GM12874 (cell line): ENCODE measurements around the gene XPO6.

ENCODE experiments used
- TF ChIP-seq, protein P1 (sequence below): IDR thresholded peaks from 2 replicates; pipeline ENCODE4 v1.5.1; 2011; ENCODE audit warnings: low read depth, mild to moderate bottlenecking, control low read depth, low read length, moderate library complexity; ENCODE audit not compliant: insufficient read depth

The XPO6 gene

DNA sequence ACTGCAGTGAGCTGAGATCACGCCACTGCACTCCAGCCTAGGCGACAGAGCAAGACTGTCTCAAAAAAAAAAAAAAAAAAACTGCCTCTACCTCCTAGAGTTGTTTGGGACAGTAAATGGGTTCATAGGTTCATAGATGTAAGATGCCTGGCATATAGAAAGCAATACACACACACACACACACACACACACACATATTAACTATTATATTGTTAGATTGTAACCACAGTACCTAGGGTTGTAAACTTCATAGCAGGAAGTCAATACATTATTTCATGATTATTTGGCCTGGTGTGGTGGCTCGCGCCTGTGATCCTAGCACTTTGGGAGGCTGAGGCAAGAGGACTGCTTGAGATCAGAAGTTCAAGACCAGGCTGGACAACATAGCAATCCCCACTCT, 5.8 kb downstream of the XPO6 start:
- TF ChIP-seq, protein P1, sequence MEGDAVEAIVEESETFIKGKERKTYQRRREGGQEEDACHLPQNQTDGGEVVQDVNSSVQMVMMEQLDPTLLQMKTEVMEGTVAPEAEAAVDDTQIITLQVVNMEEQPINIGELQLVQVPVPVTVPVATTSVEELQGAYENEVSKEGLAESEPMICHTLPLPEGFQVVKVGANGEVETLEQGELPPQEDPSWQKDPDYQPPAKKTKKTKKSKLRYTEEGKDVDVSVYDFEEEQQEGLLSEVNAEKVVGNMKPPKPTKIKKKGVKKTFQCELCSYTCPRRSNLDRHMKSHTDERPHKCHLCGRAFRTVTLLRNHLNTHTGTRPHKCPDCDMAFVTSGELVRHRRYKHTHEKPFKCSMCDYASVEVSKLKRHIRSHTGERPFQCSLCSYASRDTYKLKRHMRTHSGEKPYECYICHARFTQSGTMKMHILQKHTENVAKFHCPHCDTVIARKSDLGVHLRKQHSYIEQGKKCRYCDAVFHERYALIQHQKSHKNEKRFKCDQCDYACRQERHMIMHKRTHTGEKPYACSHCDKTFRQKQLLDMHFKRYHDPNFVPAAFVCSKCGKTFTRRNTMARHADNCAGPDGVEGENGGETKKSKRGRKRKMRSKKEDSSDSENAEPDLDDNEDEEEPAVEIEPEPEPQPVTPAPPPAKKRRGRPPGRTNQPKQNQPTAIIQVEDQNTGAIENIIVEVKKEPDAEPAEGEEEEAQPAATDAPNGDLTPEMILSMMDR = no peak

DNA sequence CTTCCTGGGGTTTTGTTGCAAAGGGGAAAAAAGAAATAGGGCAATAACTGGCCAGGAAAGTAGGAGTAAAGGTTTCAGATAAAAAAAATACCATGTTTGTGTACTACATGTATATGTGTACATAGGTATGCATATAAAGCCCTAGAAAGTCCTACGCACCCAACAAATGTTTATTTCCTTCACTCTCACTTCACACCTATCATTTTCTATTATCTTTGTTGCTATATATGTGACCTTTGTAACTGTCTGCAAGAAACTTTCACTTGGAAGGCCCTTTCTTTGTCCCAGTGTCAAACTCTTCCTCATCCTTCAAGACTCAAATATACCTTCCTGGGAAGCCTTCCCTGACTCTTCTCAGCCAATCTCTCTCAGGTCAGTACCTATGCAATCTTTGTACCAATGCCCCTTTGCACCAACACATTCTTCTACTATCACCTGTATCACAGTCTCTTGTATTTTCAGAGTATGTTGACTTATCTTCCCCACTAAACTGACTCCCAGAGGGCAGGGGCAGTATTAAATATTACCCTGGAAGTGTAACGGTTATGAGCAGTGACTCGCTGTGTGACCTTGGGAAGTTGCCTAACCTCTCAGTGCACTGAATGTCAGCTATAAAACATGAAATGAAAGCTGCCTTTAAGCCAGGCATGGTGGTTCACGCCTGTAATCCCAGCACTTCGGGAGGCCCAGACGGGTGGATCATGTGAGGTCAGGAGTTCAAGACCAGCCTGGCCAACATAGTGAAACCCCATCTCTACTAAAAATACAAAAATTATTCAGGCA, 6.5 kb downstream of the XPO6 start:
- TF ChIP-seq, protein P1 = no peak

DNA sequence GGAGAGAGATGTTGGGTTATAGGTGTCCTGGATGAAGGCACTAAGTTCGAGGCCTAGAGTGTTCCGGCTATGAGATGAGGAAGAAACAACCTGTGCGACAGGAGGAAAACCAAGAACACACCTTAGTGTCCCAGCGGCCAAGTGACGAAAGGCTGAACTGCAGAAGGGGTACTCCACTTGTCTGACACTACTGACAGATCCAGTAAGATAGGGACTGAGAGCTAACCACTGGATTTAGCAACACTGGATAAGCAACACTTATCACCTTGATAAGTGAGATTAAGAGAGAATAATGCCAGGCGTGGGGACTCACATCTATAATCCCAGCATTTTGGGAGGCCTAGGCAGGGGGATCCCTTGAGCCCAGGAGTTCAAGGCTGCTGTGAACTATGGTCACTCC, 7.1 kb downstream of the XPO6 start:
- TF ChIP-seq, protein P1 = no peak

DNA sequence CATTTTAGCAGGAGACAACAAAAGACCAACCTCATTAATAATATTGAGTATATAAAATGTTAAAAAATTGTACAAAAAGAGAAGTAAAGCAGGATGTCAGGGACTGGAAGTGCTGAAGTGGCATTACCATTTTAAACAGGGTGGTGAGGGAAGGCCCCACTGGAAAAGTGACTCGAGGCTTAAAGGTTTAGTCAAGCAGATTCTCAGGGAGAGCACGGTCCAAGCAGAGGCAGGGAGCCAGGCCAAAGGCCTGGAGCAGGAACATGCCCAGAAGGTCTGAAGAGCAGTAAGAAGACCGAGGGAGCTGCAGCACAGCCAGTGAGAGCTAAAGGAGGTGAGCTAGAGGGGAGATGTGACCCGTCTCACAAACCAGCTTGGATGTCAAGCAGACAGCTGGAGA, 7.6 kb downstream of the XPO6 start:
- TF ChIP-seq, protein P1 = no peak

DNA sequence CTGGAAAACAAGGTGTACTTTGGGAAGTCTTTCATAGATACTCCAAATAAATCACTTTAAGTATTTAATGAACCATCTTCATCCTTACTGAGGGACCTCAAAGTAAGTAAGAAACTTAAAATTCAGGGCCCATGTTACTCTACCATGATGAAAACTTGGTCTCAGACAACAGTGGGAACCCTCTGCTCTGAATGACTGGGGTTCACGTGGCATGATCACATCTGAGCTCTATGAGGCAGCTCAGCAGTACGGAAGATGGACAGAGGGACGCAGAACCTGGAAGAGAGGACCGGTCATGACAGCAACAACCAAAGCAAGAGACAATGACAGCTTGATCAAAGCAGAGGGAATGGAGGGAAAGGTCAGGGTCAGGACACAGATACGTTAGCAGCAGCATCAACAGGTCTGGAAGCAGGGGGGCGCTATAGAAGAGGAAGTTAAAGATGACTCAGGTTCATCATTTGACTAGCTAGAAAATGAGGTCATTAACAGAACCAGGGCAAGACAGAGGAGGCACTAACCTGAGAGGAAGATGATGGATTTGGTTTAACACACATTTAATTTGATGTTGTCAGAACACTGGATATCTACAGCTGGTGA, 9.5 kb downstream of the XPO6 start:
- TF ChIP-seq, protein P1 = peak; percentile 14; the same call in 1 of the 2 replicates

DNA sequence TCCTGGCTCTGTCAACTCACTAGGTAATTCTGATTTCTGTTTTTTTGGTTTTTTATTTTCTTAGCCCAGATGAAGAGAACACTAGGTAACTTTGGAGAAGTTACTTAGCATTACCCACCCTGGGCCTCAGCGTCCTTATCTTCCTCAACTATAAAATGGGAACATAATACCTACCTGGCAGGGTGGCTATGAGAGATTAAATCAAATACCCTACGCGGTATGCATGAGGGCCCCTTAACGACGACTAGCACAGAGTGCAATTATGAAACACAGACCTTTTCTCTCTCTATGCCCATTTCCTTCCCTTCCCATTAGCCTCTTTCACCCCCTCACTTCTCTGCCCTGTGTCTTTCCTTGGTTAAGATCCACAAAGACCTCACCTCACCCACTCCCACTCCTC, 11.1 kb downstream of the XPO6 start:
- TF ChIP-seq, protein P1 = no peak

DNA sequence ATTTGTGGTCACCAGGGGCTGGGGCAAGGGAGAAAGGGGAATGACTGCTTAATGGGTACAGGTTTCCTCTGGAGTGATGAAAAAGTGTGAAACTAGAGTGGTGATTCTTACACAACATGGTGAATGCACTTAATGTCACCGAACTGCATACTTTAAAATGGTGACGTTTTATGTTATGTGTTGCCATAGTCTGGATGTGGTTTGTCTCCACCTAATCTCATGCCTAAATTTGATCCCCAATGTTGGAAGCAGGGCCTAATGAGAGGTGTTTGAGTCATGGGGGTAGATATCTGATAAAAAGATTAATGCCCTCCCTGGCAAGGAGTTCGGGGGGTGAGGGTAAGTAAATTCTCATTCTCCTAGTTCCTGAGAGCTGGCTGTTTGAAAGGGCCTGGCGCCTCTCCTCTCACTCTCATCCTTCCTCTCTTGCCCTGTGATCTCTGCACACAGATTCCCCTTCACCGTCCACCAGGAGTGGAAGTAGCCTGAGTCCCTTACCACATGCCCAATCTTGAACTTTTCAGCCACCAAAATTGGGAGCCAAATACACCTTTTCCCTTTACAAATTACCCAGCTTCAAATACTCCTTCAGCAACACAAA, 15.3 kb downstream of the XPO6 start:
- TF ChIP-seq, protein P1 = no peak
